Measurements from ENCODE around the gene APH1B. TPM values are rescaled to one million over a fixed set of nuclear protein-coding genes. Genes with fewer than 3 reads are reported as not detected.

APH1B gene
- total and polyA plus RNA-seq, 2 experiments from 2014 or later = 19.9 to 29.8 TPM

DNA sequence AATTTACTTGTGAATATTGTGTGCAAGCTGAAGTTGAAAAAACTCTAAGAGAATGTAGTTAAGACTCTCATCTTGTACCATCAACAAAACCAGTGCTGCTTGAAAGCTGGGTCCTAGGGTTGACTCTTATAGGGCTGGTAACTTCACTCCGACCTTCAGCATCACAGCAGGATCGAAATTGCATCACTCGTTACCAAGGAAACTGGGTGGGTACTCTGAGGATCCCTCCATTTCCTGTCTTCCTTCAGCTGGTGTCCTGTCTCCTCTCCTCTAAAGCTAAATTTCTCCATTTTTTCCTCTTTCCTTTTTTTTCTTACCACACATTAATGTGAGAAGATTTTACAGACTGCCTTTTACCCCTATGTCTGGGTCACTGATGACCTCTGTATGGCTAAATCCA, 3.0 kb upstream of the APH1B start:
- Histone ChIP-seq H3K79me2 (no peaks in the 10 kb centered on the region), H2AFZ (no peak overlapping the region), H3K9me3 (ENCODE audit: low read depth) (no peaks in the 10 kb centered on the region), H3K27ac (no peak overlapping the region), H3K9me2 (replicated peaks; ENCODE audit: insufficient read depth) (no peaks in the 10 kb centered on the region), H3K4me2 (no peak overlapping the region), H3K4me1 (ENCODE audit: insufficient read depth) (peaks cover 4% of the 10 kb centered on the region), H3K27me3 (no peaks in the 10 kb centered on the region), H3K36me3 (replicated peaks; ENCODE audit: insufficient read depth, low read depth) (no peaks in the 10 kb centered on the region), H3K4me3 (no peak overlapping the region), H4K20me1 (ENCODE audit: insufficient read depth, poor library complexity, severe bottlenecking) (no peaks in the 10 kb centered on the region)
- DNase-seq (ENCODE audit: low spot score) = no peak
- TF ChIP-seq EZH2phosphoT487 (IDR thresholded peaks at IDR 0.05; ENCODE audit: low read depth, severe bottlenecking, unreplicated experiment) = no peak
- TF ChIP-seq, protein P1, sequence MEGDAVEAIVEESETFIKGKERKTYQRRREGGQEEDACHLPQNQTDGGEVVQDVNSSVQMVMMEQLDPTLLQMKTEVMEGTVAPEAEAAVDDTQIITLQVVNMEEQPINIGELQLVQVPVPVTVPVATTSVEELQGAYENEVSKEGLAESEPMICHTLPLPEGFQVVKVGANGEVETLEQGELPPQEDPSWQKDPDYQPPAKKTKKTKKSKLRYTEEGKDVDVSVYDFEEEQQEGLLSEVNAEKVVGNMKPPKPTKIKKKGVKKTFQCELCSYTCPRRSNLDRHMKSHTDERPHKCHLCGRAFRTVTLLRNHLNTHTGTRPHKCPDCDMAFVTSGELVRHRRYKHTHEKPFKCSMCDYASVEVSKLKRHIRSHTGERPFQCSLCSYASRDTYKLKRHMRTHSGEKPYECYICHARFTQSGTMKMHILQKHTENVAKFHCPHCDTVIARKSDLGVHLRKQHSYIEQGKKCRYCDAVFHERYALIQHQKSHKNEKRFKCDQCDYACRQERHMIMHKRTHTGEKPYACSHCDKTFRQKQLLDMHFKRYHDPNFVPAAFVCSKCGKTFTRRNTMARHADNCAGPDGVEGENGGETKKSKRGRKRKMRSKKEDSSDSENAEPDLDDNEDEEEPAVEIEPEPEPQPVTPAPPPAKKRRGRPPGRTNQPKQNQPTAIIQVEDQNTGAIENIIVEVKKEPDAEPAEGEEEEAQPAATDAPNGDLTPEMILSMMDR (IDR thresholded peaks at IDR 0.05; ENCODE audit: poor library complexity) = no peak
- TF ChIP-seq EZH2 (IDR thresholded peaks at IDR 0.05; ENCODE audit: borderline replicate concordance) = no peak
- WGBS (ENCODE audit: low lambda C conversion rate, missing lambda C conversion rate) = 85% methylated on average over 3 of the region's 3 CpGs

DNA sequence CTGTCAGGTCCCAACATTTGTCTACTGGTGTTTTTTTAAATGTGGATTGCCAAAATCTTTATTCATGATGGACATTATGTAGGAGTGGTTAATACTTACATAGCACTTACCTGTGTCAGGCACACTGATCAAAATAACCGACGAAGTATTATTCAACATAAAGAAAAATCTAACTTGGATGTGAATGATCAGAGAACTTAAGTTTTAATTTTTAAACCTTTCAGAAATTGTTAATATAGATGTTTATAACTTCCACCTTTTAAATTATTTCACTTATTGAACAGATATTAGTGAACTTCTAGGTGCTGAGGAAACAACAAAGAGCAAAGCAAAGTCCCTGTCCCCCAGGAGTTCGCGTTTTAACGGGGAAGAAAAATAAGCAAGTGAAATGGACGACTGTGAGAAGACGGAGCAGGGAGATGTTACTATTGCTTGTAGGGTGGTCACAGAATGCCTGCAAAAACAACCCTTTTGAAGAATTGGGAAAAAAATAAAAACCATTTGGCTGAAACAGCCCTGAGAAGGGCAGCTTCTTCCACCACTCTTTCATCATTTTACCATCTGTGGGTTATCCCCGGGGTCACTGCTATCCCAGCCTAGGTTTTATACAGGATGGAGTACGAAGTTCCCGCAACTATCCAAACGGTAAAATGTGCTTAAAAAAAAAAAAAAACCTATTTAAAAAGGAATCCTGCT, 915 bp upstream of the APH1B start:
- DNase-seq (ENCODE audit: low spot score) = no peak
- H3K36me3 ChIP-seq (replicated peaks; ENCODE audit: insufficient read depth, low read depth) = no peaks in the 10 kb centered on the region
- no peaks in the 10 kb centered on the region for H3K79me2 ChIP-seq
- H3K9me3 ChIP-seq (ENCODE audit: low read depth) = no peaks in the 10 kb centered on the region
- H4K20me1 ChIP-seq (ENCODE audit: insufficient read depth, poor library complexity, severe bottlenecking) = no peaks in the 10 kb centered on the region
- peak overlapping the region; percentile 46 for H3K4me3 ChIP-seq
- no peaks in the 10 kb centered on the region for H3K9me2 ChIP-seq (replicated peaks; ENCODE audit: insufficient read depth)
- 19% methylated on average over 11 of the region's 11 CpGs for WGBS (ENCODE audit: low lambda C conversion rate, missing lambda C conversion rate)
- H3K4me1 ChIP-seq (ENCODE audit: insufficient read depth) = peaks cover 4% of the 10 kb centered on the region
- TF ChIP-seq EZH2phosphoT487 (IDR thresholded peaks at IDR 0.05; ENCODE audit: low read depth, severe bottlenecking, unreplicated experiment) = no peak
- TF ChIP-seq EZH2 (IDR thresholded peaks at IDR 0.05; ENCODE audit: borderline replicate concordance) = no peak
- TF ChIP-seq, protein P1 (IDR thresholded peaks at IDR 0.05; ENCODE audit: poor library complexity) = no peak
- H3K27ac ChIP-seq = peak overlapping the region; percentile 79
- no peaks in the 10 kb centered on the region for H3K27me3 ChIP-seq
- H2AFZ ChIP-seq = peak overlapping the region; percentile 85
- peak overlapping the region; percentile 74 for H3K4me2 ChIP-seq

DNA sequence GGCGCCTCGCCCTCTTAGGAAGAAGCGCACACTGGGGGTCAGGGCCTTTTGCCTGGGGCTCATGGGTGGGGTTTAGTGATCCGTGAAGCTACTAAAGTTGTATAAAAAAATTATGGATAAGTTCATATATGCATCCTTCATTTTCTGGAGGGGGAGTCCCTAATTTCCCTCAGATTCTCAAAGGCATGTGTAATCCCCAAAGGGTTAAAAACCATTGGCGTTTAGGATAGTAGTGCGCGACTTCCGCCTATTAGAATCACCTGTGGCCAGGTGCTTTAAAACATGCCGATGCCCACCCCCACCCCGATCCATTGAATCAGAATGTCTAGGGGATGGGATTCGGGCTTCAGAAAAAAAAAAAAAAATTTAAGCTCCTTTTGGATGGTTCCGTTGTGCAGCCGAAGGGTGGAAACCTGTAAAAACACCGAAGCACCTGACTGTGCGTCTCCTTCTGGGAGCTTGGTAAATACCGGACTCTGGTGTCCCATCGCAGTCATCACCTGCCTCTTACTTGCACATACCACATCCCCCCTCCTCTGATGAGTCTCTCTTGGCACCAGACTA, 570 bp downstream of the APH1B start:
- Histone ChIP-seq H3K9me3 (ENCODE audit: low read depth) (no peaks in the 10 kb centered on the region), H3K4me3 (peak overlapping the region; percentile 41), H3K27me3 (no peaks in the 10 kb centered on the region), H3K4me1 (ENCODE audit: insufficient read depth) (peaks cover 4% of the 10 kb centered on the region), H4K20me1 (ENCODE audit: insufficient read depth, poor library complexity, severe bottlenecking) (no peaks in the 10 kb centered on the region), H3K79me2 (no peaks in the 10 kb centered on the region), H3K27ac (peak overlapping the region; percentile 90), H3K36me3 (replicated peaks; ENCODE audit: insufficient read depth, low read depth) (no peaks in the 10 kb centered on the region), H2AFZ (peak overlapping the region; percentile 96), H3K4me2 (peak overlapping the region; percentile 74), H3K9me2 (replicated peaks; ENCODE audit: insufficient read depth) (no peaks in the 10 kb centered on the region)
- TF ChIP-seq EZH2phosphoT487 (IDR thresholded peaks at IDR 0.05; ENCODE audit: low read depth, severe bottlenecking, unreplicated experiment) = no peak
- no peak for TF ChIP-seq EZH2 (IDR thresholded peaks at IDR 0.05; ENCODE audit: borderline replicate concordance)
- TF ChIP-seq, protein P1 (IDR thresholded peaks at IDR 0.05; ENCODE audit: poor library complexity) = no peak
- 9% methylated on average over 17 of the region's 17 CpGs for WGBS (ENCODE audit: low lambda C conversion rate, missing lambda C conversion rate)
- peak; percentile 49 for DNase-seq (ENCODE audit: low spot score)

Data from hepatocyte (in vitro differentiated cells).